ENCODE data around the gene TFDP2.

- TF ChIP-seq EP300 (IDR thresholded peaks at IDR 0.05; ENCODE audit: borderline replicate concordance) (no peak), CEBPB (IDR thresholded peaks at IDR 0.05) (no peak), YY1 (IDR thresholded peaks at IDR 0.05; ENCODE audit: low read depth) (no peak), MAX (IDR thresholded peaks at IDR 0.05) (no peak), TAF1 (IDR thresholded peaks at IDR 0.05; ENCODE audit: low read depth) (no peak)
- TF ChIP-seq, protein P1, sequence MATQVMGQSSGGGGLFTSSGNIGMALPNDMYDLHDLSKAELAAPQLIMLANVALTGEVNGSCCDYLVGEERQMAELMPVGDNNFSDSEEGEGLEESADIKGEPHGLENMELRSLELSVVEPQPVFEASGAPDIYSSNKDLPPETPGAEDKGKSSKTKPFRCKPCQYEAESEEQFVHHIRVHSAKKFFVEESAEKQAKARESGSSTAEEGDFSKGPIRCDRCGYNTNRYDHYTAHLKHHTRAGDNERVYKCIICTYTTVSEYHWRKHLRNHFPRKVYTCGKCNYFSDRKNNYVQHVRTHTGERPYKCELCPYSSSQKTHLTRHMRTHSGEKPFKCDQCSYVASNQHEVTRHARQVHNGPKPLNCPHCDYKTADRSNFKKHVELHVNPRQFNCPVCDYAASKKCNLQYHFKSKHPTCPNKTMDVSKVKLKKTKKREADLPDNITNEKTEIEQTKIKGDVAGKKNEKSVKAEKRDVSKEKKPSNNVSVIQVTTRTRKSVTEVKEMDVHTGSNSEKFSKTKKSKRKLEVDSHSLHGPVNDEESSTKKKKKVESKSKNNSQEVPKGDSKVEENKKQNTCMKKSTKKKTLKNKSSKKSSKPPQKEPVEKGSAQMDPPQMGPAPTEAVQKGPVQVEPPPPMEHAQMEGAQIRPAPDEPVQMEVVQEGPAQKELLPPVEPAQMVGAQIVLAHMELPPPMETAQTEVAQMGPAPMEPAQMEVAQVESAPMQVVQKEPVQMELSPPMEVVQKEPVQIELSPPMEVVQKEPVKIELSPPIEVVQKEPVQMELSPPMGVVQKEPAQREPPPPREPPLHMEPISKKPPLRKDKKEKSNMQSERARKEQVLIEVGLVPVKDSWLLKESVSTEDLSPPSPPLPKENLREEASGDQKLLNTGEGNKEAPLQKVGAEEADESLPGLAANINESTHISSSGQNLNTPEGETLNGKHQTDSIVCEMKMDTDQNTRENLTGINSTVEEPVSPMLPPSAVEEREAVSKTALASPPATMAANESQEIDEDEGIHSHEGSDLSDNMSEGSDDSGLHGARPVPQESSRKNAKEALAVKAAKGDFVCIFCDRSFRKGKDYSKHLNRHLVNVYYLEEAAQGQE (IDR thresholded peaks at IDR 0.05; ENCODE audit: low read depth) = no peak
These were observed 108.3 kb downstream of the TFDP2 start for GRCh38 chr3:142040941-142041491.
